PC-9 (cell line): ENCODE measurements around the gene RPL7A. TPM values are rescaled to one million over a fixed set of nuclear protein-coding genes. Genes with fewer than 3 reads are reported as not detected.
A peak's percentile ranks its signal among the peaks of the same experiment; 100 is the strongest.
"Not testable (repeated sequence)": the region's sequence is repeated elsewhere in the genome, so short reads cannot be mapped to it uniquely, and the experiment has no call there.

Source experiments
- BruUV-seq: library from RNA; stranded (reverse); fragments of 400-500 nt; replicated peaks from 2 replicates; lab custom pipeline; 2021; lab: Mats Ljungman, UMichigan
- CTCF ChIA-PET: fragments of 300-600 bp; sonication (Branson Sonifier 250); formaldehyde crosslinking; loops from one replicate; lab custom pipeline; 2022; ENCODE audit warnings: antibody characterized with exemption; lab: Charles Lee
- POLR2A ChIA-PET: fragments of 300-600 bp; sonication (Branson Sonifier 250); formaldehyde crosslinking; loops from one replicate; lab custom pipeline; 2022; ENCODE audit warnings: antibody characterized with exemption; ENCODE audit not compliant: unreplicated experiment; lab: Charles Lee
- DNase-seq, 2 experiments: peaks; one replicate each; pipeline versions ENCODE4 v3.0.0 to v3.0.0-alpha.2; 2015 to 2022; ENCODE audit warnings: mixed read lengths in 1 of 2
- H2AFZ ChIP-seq: fragments of 200-600 bp; sonication (generic); 2 replicates; pipeline ENCODE4 v1.8.1; 2017; ENCODE audit warnings: antibody characterized with exemption
- H3F3A ChIP-seq: fragments of 200-600 bp; sonication (generic); 2 replicates; pipeline ENCODE4 v1.8.1; 2017; ENCODE audit warnings: antibody characterized with exemption, mild to moderate bottlenecking, low read depth; ENCODE audit not compliant: insufficient read depth
- H3K27ac ChIP-seq: fragments of 200-600 bp; sonication (generic); 2 replicates; pipeline ENCODE4 v1.6.1; 2016; ENCODE audit warnings: mixed run types
- H3K27me3 ChIP-seq: fragments of 200-600 bp; sonication (generic); 2 replicates; pipeline ENCODE4 v1.6.1; 2016; ENCODE audit warnings: low read depth, mixed run types; ENCODE audit not compliant: insufficient read depth
- H3K36me3 ChIP-seq: fragments of 200-600 bp; sonication (generic); 2 replicates; pipeline ENCODE4 v1.6.1; 2016; ENCODE audit warnings: low read depth, mixed run types
- H3K4me1 ChIP-seq: fragments of 200-600 bp; sonication (generic); replicated peaks from 2 replicates; pipeline ENCODE4 v1.6.1; 2016; ENCODE audit warnings: mixed run types; ENCODE audit not compliant: insufficient read depth
- H3K4me2 ChIP-seq: fragments of 200-600 bp; sonication (generic); 2 replicates; pipeline ENCODE4 v1.6.1; 2017; ENCODE audit warnings: mixed run types
- H3K4me3 ChIP-seq: fragments of 200-600 bp; sonication (generic); 2 replicates; pipeline ENCODE4 v1.6.1; 2016; ENCODE audit warnings: mixed run types
- H3K79me2 ChIP-seq: fragments of 200-600 bp; sonication (generic); 2 replicates; pipeline ENCODE4 v1.6.1; 2017; ENCODE audit warnings: low read depth, mixed run types
- H3K9me2 ChIP-seq: fragments of 200-600 bp; sonication (generic); 2 replicates; pipeline ENCODE4 v1.8.1; 2017; ENCODE audit warnings: mild to moderate bottlenecking; ENCODE audit not compliant: insufficient read depth
- H3K9me3 ChIP-seq: fragments of 200-600 bp; sonication (generic); 2 replicates; pipeline ENCODE4 v1.8.1; 2016; ENCODE audit warnings: low read depth; ENCODE audit not compliant: insufficient read depth
- H4K20me1 ChIP-seq: fragments of 200-600 bp; sonication (generic); 2 replicates; pipeline ENCODE4 v1.8.1; 2017; ENCODE audit not compliant: insufficient read depth
- CTCF ChIP-seq: fragments of 200-600 bp; sonication (generic); conservative IDR thresholded peaks from 2 replicates; pipeline ENCODE4 v1.6.1; 2017; ENCODE audit warnings: mixed run types, antibody characterized with exemption, mild to moderate bottlenecking, moderate library complexity
- EZH2 ChIP-seq: fragments of 200-600 bp; sonication (generic); IDR thresholded peaks from 2 replicates; pipeline ENCODE4 v1.8.0; 2017; ENCODE audit warnings: antibody characterized with exemption, low read depth
- intact Hi-C: fragments of 100-400 bp; cut with micrococcal nuclease; formaldehyde crosslinking; loops from one replicate; pipeline ENCODE4 v1.10.0; 2022; ENCODE audit not compliant: unreplicated experiment
- total RNA-seq: library from RNA; stranded (reverse); gene quantifications from 2 replicates; pipeline ENCODE4 v1.2.3, GENCODE V29; 2021

RPL7A gene
- total RNA-seq, 1 experiment from 2014 or later: 2,381 TPM

- H4K20me1 ChIP-seq: peaks cover 29% of the 10 kb centered on the region
- H3K9me2 ChIP-seq, H3K4me3 ChIP-seq, H3K9me3 ChIP-seq, H2AFZ ChIP-seq, BruUV-seq: not testable (repeated sequence)
- H3K27me3 ChIP-seq: peaks cover 13% of the 10 kb centered on the region
- H3K79me2 ChIP-seq: peaks cover 19% of the 10 kb centered on the region
- peak; percentile 84 for TF ChIP-seq CTCF
- peak; percentile 66 to 78 for DNase-seq
- H3K27ac ChIP-seq: peak overlapping the region; percentile 37; the same call in 1 of the 2 replicates
- intact Hi-C loops: loop anchor here (1.0 kb wide), 2 partner anchors 90 to 144 kb away; no protein-coding TSS in a partner anchor
- H3K4me2 ChIP-seq: peak overlapping the region; percentile 3; the same call in 1 of the 2 replicates
- ChIA-PET CTCF (interaction anchor here (0.6 to 2.0 kb wide), 8 partner anchors 80 to 332 kb away, joined by 3 to 24 read pairs (median 4); no protein-coding TSS in a partner anchor), POLR2A (interaction anchor here (0.7 to 0.8 kb wide), 3 partner anchors 142 to 146 kb away, joined by 4 to 9 read pairs (median 7); no protein-coding TSS in a partner anchor)
- H3K4me1 ChIP-seq: peaks cover 20% of the 10 kb centered on the region
- peaks cover 36% of the 10 kb centered on the region for H3F3A ChIP-seq
- H3K36me3 ChIP-seq: peaks cover 20% of the 10 kb centered on the region; the same call in 1 of the 2 replicates
Observed at GRCh38 chr9:133329306-133330156, 18.5 kb upstream of the RPL7A start.

GRCh38 chr9:133331221-133331620 is 16.8 kb upstream of the RPL7A start:
- DNase-seq: no peak
- Histone ChIP-seq H2AFZ (no peak overlapping the region), H3K4me2 (no peak overlapping the region), H3K4me3 (no peak overlapping the region), H3K4me1 (peaks cover 24% of the 10 kb centered on the region), H3K9me2 (no peaks in the 10 kb centered on the region), H3K36me3 (peaks cover 20% of the 10 kb centered on the region; the same call in 1 of the 2 replicates), H3K27ac (no peak overlapping the region; the same call in 1 of the 2 replicates), H4K20me1 (peaks cover 38% of the 10 kb centered on the region), H3K27me3 (no peaks in the 10 kb centered on the region), H3K9me3 (no peaks in the 10 kb centered on the region), H3F3A (peaks cover 38% of the 10 kb centered on the region), H3K79me2 (peaks cover 33% of the 10 kb centered on the region)
- intact Hi-C loops: no loop called here
- POLR2A ChIA-PET: no interaction called here
- CTCF ChIA-PET: no interaction called here
- TF ChIP-seq CTCF (no peak), EZH2 (no peak)
- BruUV-seq: no TSS peak

- intact Hi-C loops: no loop called here
- H3K79me2 ChIP-seq: peaks cover 33% of the 10 kb centered on the region
- H3F3A ChIP-seq: peaks cover 38% of the 10 kb centered on the region
- H4K20me1 ChIP-seq: peaks cover 38% of the 10 kb centered on the region
- no peaks in the 10 kb centered on the region for H3K9me2 ChIP-seq
- H3K9me3 ChIP-seq: no peaks in the 10 kb centered on the region
- H3K4me2 ChIP-seq: no peak overlapping the region
- H3K4me3 ChIP-seq: no peak overlapping the region
- ChIA-PET CTCF (no interaction called here), POLR2A (no interaction called here)
- no peaks in the 10 kb centered on the region for H3K27me3 ChIP-seq
- TF ChIP-seq EZH2 (no peak), CTCF (no peak)
- peaks cover 20% of the 10 kb centered on the region; the same call in 1 of the 2 replicates for H3K36me3 ChIP-seq
- no peak overlapping the region for H3K27ac ChIP-seq
- H2AFZ ChIP-seq: no peak overlapping the region
- no peak for DNase-seq
- BruUV-seq: no TSS peak
- H3K4me1 ChIP-seq: peaks cover 24% of the 10 kb centered on the region
Observed at GRCh38 chr9:133331641-133332380, 16.2 kb upstream of the RPL7A start.
